KMS-11 (cell line): ENCODE measurements around the gene USP3.

ENCODE experiments used
- H2AFZ ChIP-seq: fragments of 200-600 bp; sonication (generic); 2 replicates; pipeline ENCODE4 v1.6.1; 2016; ENCODE audit warnings: antibody characterized with exemption, mixed run types, low read depth
- H3K27ac ChIP-seq: fragments of 200-600 bp; sonication (generic); 2 replicates; pipeline ENCODE4 v1.6.1; 2016; ENCODE audit warnings: mild to moderate bottlenecking, mixed run types
- H3K27me3 ChIP-seq: fragments of 200-600 bp; sonication (generic); 2 replicates; pipeline ENCODE4 v1.6.1; 2017; ENCODE audit warnings: mild to moderate bottlenecking, low read depth, mixed run types, moderate library complexity; ENCODE audit not compliant: insufficient read depth
- H3K36me3 ChIP-seq: fragments of 200-600 bp; sonication (generic); 2 replicates; pipeline ENCODE4 v1.6.1; 2017; ENCODE audit warnings: mild to moderate bottlenecking, mixed run types; ENCODE audit not compliant: insufficient read depth
- H3K4me1 ChIP-seq: fragments of 200-600 bp; sonication (generic); 2 replicates; pipeline ENCODE4 v1.6.1; 2016; ENCODE audit warnings: mild to moderate bottlenecking, low read depth, mixed run types; ENCODE audit not compliant: poor library complexity, severe bottlenecking
- H3K4me2 ChIP-seq: fragments of 200-600 bp; sonication (generic); 2 replicates; pipeline ENCODE4 v1.7.0; 2016; ENCODE audit warnings: mild to moderate bottlenecking, mixed run types
- H3K4me3 ChIP-seq: fragments of 200-600 bp; sonication (generic); IDR thresholded peaks from 2 replicates; pipeline ENCODE4 v1.6.1; 2017; ENCODE audit warnings: low read depth, low read length, mixed read lengths; ENCODE audit not compliant: insufficient read depth
- H3K79me2 ChIP-seq: fragments of 200-600 bp; sonication (generic); 2 replicates; pipeline ENCODE4 v1.6.1; 2016; ENCODE audit warnings: low read depth, mixed run types; ENCODE audit not compliant: insufficient read depth
- H3K9ac ChIP-seq: fragments of 200-600 bp; sonication (generic); 2 replicates; pipeline ENCODE4 v1.6.1; 2016; ENCODE audit warnings: mild to moderate bottlenecking, mixed run types
- H4K20me1 ChIP-seq: fragments of 200-600 bp; sonication (generic); 2 replicates; pipeline ENCODE4 v1.6.1; 2016; ENCODE audit warnings: mild to moderate bottlenecking, mixed run types; ENCODE audit not compliant: insufficient read depth
- TF ChIP-seq, protein P1 (sequence below): fragments of 200-600 bp; sonication (generic); conservative IDR thresholded peaks from 2 replicates; pipeline ENCODE4 v1.6.1; 2017; ENCODE audit warnings: low read depth, mild to moderate bottlenecking, antibody characterized with exemption, low read length, moderate library complexity, mixed read lengths

Gene USP3

DNA sequence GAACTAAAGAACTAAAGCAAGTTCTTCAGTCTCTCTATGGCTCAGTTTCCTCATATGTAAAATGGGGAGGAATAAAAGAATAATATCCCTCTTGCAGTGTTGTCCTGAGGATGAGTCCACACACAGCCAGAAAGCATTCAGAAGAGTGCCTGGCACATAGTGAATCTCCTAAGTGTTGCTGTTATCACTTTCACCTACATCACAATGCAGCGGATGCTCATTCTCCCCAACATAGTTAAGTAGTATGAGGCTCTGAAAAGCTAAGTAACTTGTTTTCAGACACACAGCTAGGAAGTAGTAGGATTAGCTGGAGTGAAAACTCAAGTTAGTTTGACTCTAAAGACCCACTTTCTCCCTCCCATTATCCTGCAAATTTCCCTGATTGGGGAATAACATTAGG is 9.1 kb upstream of the USP3 start:
- H3K4me2 ChIP-seq = no peak overlapping the region
- H3K9ac ChIP-seq = no peak overlapping the region
- H4K20me1 ChIP-seq = no peaks in the 10 kb centered on the region
- H3K79me2 ChIP-seq = no peaks in the 10 kb centered on the region
- TF ChIP-seq, protein P1, sequence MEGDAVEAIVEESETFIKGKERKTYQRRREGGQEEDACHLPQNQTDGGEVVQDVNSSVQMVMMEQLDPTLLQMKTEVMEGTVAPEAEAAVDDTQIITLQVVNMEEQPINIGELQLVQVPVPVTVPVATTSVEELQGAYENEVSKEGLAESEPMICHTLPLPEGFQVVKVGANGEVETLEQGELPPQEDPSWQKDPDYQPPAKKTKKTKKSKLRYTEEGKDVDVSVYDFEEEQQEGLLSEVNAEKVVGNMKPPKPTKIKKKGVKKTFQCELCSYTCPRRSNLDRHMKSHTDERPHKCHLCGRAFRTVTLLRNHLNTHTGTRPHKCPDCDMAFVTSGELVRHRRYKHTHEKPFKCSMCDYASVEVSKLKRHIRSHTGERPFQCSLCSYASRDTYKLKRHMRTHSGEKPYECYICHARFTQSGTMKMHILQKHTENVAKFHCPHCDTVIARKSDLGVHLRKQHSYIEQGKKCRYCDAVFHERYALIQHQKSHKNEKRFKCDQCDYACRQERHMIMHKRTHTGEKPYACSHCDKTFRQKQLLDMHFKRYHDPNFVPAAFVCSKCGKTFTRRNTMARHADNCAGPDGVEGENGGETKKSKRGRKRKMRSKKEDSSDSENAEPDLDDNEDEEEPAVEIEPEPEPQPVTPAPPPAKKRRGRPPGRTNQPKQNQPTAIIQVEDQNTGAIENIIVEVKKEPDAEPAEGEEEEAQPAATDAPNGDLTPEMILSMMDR = no peak
- H2AFZ ChIP-seq = no peak overlapping the region
- no peaks in the 10 kb centered on the region for H3K36me3 ChIP-seq
- no peak overlapping the region for H3K4me3 ChIP-seq
- H3K27me3 ChIP-seq = no peaks in the 10 kb centered on the region
- H3K4me1 ChIP-seq = peaks cover 18% of the 10 kb centered on the region
- H3K27ac ChIP-seq = no peak overlapping the region

DNA sequence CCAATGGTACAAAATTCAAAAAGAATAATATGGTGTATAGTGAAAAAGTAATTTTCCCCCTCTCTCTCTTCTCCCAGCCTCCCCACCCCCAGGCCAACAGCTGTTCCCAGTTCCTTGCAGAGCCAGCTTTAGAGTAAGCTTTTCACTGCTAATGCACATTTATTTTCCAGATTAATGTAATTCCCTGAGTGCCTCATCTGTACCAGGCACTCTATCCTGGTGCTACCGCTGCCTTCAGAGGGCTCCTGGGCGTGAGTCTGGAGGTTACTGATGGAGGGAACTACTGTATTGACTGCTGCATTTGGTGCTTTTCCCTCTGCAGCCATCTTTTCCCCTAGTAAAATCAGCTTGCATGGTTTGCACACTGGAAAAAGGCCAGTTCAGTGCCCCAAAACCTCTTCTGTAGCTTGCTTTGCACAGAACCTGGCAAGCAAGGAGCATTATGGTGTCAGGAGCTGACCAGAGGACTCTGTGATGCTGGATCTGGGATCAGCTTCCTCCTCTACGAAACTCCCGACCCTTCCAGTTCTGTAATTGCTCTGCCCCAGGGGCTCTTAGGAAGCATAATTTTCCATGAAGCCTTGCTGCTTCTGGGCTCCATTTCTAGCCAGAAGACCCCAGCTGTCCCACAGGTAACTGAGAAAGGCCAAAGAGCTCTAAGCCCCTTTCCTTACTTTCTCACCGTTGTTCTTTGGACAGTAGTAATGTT is 8.5 kb upstream of the USP3 start:
- Histone ChIP-seq H3K4me2 (no peak overlapping the region), H3K79me2 (no peaks in the 10 kb centered on the region), H3K36me3 (no peaks in the 10 kb centered on the region), H3K4me3 (no peak overlapping the region), H3K27ac (no peak overlapping the region), H2AFZ (no peak overlapping the region), H3K27me3 (no peaks in the 10 kb centered on the region), H3K9ac (no peak overlapping the region), H3K4me1 (peaks cover 18% of the 10 kb centered on the region), H4K20me1 (no peaks in the 10 kb centered on the region)
- TF ChIP-seq, protein P1 = no peak

DNA sequence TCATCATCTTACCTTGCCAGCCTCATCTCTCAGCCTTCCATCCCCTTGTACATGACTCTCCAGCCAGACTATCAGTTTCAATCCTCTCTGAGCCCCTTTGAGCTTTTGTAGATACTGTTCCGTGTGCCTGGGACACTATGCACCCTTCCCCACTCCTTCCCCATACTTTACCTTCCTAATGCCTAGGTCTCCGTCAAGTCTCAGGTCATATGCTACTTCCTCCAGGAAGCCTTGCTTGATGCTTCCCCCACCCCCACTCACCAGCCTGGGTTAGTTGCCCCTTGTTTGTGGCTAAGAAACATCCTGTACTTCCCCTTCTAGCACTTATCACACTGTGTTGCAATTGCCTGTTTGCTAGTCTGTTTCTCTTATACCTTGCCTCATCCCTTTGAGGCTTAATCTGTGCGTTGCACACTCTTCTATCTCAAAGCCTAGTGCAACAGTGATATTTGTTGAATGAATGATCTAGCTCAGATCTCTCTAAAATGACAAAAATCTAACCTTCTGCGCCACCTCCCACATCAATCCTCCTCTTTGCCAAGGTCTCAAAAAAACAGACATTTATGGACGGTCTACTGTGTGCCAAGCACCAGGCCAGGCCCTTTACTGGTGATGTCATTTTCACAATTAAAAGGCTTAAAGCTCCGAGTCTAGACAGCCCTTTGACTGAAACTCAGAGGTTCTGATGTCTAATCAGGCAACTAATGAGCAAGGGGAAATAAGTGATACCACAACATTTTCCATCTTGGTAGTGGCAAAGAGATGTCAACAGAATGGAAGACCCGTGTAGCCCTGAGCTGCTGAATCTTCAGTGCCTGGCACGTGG is 6.5 kb upstream of the USP3 start:
- no peak overlapping the region for H3K9ac ChIP-seq
- H3K4me2 ChIP-seq = no peak overlapping the region
- H3K27ac ChIP-seq = no peak overlapping the region
- peaks cover 18% of the 10 kb centered on the region for H3K4me1 ChIP-seq
- no peak overlapping the region for H2AFZ ChIP-seq
- H3K79me2 ChIP-seq = no peaks in the 10 kb centered on the region
- no peaks in the 10 kb centered on the region for H3K36me3 ChIP-seq
- H3K4me3 ChIP-seq = no peak overlapping the region
- no peaks in the 10 kb centered on the region for H3K27me3 ChIP-seq
- TF ChIP-seq, protein P1 = no peak
- no peaks in the 10 kb centered on the region for H4K20me1 ChIP-seq

DNA sequence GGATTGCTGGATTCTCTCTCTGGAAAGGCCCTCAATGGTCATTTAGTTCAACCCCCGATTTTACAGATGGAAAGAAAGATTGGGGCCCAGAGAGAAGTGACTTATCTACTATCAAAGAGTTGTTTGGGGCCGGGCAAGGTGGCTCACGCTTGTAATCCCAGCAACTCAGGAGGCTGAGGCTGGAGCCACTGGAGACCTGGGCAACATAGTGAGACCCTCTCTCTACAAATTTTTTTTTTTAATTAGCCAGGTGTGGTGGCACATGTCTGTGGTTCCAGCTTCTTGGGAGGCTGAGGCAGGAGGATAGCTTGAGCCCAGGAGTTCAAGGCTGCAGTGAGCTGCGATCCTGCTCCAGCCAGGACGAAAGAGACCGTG is 5.2 kb upstream of the USP3 start:
- Histone ChIP-seq H3K4me3 (no peak overlapping the region), H3K27me3 (no peaks in the 10 kb centered on the region), H4K20me1 (no peaks in the 10 kb centered on the region), H3K36me3 (no peaks in the 10 kb centered on the region), H3K4me2 (no peak overlapping the region), H3K4me1 (peaks cover 18% of the 10 kb centered on the region), H3K9ac (no peak overlapping the region), H3K79me2 (no peaks in the 10 kb centered on the region), H3K27ac (no peak overlapping the region), H2AFZ (no peak overlapping the region)
- TF ChIP-seq, protein P1 = no peak
